HG03378 (cell line): Measurements from ENCODE around the gene PDE1C.

Experiments used
- ATAC-seq: cut with Tn5 transposase; IDR thresholded peaks from one replicate; pipeline ENCODE4 v1.9.1; 2021; ENCODE audit warnings: mild to moderate bottlenecking, moderate library complexity; ENCODE audit not compliant: unreplicated experiment

The PDE1C gene

GRCh38 chr7:32075612-32076011 lies 5.4 kb upstream of the PDE1C start:
- ATAC-seq: no peak

GRCh38 chr7:32074787-32075585 lies 4.8 kb upstream of the PDE1C start:
- ATAC-seq: no peak

- no peak for ATAC-seq
Observed at GRCh38 chr7:32073533-32073932, 3.3 kb upstream of the PDE1C start.

- no peak for ATAC-seq
Observed at GRCh38 chr7:32072397-32072796, 2.2 kb upstream of the PDE1C start.

- no peak for ATAC-seq
Observed at GRCh38 chr7:32071466-32072091, 1.4 kb upstream of the PDE1C start.

- ATAC-seq: no peak
Observed at GRCh38 chr7:32070051-32070405, 179 bp downstream of the PDE1C start.

- ATAC-seq: no peak
Observed at GRCh38 chr7:32069116-32069650, 1.0 kb downstream of the PDE1C start.

GRCh38 chr7:32068411-32069101 lies 1.7 kb downstream of the PDE1C start:
- no peak for ATAC-seq

- no peak for ATAC-seq
Observed at GRCh38 chr7:32066441-32066840, 3.8 kb downstream of the PDE1C start.

GRCh38 chr7:32063614-32064013 lies 6.6 kb downstream of the PDE1C start:
- ATAC-seq: no peak

- ATAC-seq: no peak
Observed at GRCh38 chr7:32062150-32062549, 8.1 kb downstream of the PDE1C start.

GRCh38 chr7:32061346-32061745 lies 8.9 kb downstream of the PDE1C start:
- ATAC-seq: no peak

GRCh38 chr7:32059289-32060011 lies 10.8 kb downstream of the PDE1C start:
- no peak for ATAC-seq

GRCh38 chr7:32058002-32058401 lies 12.2 kb downstream of the PDE1C start:
- ATAC-seq: no peak

- no peak for ATAC-seq
Observed at GRCh38 chr7:32056767-32057166, 13.4 kb downstream of the PDE1C start.

GRCh38 chr7:32053204-32053603 lies 17.0 kb downstream of the PDE1C start:
- ATAC-seq: no peak

- ATAC-seq: no peak
Observed at GRCh38 chr7:32051128-32051527, 19.1 kb downstream of the PDE1C start.

GRCh38 chr7:32049599-32049998 lies 20.6 kb downstream of the PDE1C start:
- no peak for ATAC-seq

GRCh38 chr7:32048970-32049491 lies 21.2 kb downstream of the PDE1C start:
- peak; percentile 74 for ATAC-seq

- no peak for ATAC-seq
Observed at GRCh38 chr7:32047801-32048200, 22.4 kb downstream of the PDE1C start.

- no peak for ATAC-seq
Observed at GRCh38 chr7:32047075-32047474, 23.1 kb downstream of the PDE1C start.
